Measurements from ENCODE around the gene ANGEL1. TPM values are rescaled to one million over a fixed set of nuclear protein-coding genes. Genes with fewer than 3 reads are reported as not detected.

Gene ANGEL1
- total RNA-seq, 1 donor from 2014 or later, result 22.6 TPM

DNA sequence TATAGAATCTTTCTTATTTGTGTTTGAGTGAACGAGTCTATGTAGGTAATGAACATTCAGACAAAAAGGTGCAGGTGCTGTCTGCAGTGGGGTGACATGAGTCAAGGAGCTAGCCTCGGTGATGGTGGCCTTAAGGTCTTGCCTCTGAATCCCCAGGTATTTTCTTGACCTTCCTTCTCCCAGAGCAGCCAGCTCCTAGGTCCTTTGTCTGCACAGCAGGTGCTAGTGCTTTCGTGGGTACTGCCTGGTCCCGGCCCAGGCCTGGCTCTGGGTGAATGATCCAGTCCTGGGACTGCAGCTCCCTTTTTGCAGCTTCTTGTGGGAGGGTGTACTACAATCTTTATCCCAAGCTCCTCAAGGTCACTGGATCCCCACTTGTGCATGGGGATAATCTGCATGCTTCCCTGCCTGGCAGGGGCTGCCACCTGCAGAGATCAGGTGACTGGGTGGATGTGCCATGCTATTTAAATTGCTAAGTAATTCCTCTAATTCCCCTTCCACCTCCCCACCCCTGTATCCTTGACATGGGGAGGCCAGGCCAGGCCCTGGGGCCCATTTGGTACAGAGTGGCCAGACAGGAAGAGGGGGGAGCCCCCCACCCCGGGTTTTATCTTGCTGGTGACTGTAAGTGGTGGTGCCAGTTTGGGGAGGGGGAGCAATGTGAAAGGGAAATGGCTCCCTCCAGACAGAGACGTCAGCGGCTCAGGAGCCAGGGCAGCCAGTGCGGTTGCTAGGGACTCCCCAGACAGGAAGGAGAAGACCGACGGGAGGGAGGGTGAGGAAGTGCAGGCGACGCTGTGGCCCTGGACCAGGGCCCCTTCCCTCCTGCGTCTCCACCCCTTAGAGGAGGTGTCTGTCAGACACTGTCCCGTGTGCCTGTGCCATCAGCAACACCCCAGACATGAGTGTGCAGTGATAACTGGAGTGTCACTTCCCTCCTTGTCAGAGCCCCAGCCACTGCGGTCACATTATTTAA lies 44.7 kb downstream of the ANGEL1 start:
- DNase-seq (ENCODE audit: low spot score), result peak; percentile 63
- Mint-ChIP-seq H3K4me1 (ENCODE audit: unreplicated experiment) (peaks cover 66% of the 10 kb centered on the region), H3K4me3 (ENCODE audit: unreplicated experiment) (no peak overlapping the region), H3K27me3 (ENCODE audit: unreplicated experiment) (peaks cover 10% of the 10 kb centered on the region), H3K27ac (ENCODE audit: unreplicated experiment) (peak overlapping the region; percentile 84), H3K36me3 (ENCODE audit: low read depth, unreplicated experiment) (peaks cover 36% of the 10 kb centered on the region), H3K9me3 (ENCODE audit: unreplicated experiment) (no peaks in the 10 kb centered on the region)
- TF ChIP-seq, protein P1, sequence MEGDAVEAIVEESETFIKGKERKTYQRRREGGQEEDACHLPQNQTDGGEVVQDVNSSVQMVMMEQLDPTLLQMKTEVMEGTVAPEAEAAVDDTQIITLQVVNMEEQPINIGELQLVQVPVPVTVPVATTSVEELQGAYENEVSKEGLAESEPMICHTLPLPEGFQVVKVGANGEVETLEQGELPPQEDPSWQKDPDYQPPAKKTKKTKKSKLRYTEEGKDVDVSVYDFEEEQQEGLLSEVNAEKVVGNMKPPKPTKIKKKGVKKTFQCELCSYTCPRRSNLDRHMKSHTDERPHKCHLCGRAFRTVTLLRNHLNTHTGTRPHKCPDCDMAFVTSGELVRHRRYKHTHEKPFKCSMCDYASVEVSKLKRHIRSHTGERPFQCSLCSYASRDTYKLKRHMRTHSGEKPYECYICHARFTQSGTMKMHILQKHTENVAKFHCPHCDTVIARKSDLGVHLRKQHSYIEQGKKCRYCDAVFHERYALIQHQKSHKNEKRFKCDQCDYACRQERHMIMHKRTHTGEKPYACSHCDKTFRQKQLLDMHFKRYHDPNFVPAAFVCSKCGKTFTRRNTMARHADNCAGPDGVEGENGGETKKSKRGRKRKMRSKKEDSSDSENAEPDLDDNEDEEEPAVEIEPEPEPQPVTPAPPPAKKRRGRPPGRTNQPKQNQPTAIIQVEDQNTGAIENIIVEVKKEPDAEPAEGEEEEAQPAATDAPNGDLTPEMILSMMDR (IDR thresholded peaks at IDR 0.05; ENCODE audit: unreplicated experiment), result no peak

DNA sequence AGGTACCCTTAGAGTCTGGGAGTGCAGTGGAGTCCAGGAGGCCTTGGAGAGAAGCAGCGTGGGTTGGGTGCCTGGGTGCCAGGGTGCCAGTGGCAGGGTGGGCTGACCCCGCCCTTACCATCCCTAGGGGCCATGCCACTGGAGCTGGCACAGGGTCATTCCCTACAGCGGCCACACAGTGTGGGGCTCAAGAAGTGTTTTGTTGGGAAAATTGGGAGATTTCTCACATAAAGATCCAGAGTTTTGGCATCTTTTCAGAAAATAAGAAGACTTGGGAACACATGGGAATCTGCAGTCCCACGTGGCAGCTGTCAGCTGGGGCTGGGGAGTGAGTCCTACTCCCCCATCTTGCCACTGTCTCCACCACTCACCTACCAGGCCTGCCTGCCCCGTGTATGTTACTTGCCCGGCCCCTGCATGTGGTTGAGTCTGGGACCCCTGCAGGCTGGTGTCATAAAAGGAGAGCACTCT lies 47.2 kb downstream of the ANGEL1 start:
- TF ChIP-seq, protein P1 (IDR thresholded peaks at IDR 0.05; ENCODE audit: unreplicated experiment), result no peak
- no peaks in the 10 kb centered on the region for H3K9me3 Mint-ChIP-seq (ENCODE audit: unreplicated experiment)
- H3K27ac Mint-ChIP-seq (ENCODE audit: unreplicated experiment), result no peak overlapping the region
- H3K36me3 Mint-ChIP-seq (ENCODE audit: low read depth, unreplicated experiment), result peaks cover 32% of the 10 kb centered on the region
- peaks cover 16% of the 10 kb centered on the region for H3K27me3 Mint-ChIP-seq (ENCODE audit: unreplicated experiment)
- DNase-seq (ENCODE audit: low spot score), result no peak
- peak overlapping the region; percentile 63 for H3K4me3 Mint-ChIP-seq (ENCODE audit: unreplicated experiment)
- peaks cover 61% of the 10 kb centered on the region for H3K4me1 Mint-ChIP-seq (ENCODE audit: unreplicated experiment)

DNA sequence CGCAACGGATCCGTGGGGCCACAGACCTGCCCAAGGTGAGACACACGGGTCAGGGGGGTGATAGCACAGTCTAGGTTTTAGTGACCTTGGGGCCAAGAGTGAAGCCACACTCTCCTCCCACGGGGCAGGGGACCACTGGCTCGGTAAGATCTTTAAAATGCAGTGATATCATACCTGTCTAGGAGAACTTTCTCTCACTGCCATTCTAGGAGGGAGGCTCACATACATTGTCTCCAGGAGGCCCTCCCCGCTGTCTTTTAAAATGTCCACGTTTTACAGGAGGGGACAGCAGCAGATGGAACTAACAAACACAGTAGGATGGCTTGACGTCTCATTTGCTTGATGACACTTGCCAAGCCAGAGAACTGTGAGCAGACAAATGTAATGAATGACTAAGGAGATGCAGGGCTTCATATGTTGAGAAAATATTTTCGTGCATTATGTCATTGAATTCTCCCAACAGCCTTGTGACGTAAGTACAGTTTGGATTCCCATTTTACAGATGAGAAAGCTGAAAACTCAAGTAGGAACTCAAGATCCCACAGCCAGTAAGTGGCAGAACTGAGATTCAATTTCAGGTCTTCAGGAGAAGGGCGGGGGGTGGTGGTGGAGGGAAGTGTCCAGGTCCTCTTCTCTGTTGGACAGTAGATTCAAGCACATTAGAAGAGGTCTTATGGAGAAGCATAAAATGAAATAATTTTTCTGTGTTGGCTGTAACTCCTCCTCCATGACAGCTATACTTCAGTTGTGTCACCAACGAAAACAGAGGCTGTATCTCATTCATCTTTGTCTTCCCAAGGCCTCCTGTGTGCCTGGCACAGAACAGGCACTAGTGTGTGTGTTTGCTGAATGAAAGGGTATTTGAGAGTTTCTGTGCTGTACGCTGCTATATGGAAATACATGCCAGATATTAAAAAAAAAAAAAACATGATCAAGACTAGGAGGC lies 49.3 kb downstream of the ANGEL1 start:
- peaks cover 16% of the 10 kb centered on the region for H3K27me3 Mint-ChIP-seq (ENCODE audit: unreplicated experiment)
- DNase-seq (ENCODE audit: low spot score), result no peak
- peak overlapping the region; percentile 97 for H3K4me3 Mint-ChIP-seq (ENCODE audit: unreplicated experiment)
- no peak overlapping the region for H3K27ac Mint-ChIP-seq (ENCODE audit: unreplicated experiment)
- H3K36me3 Mint-ChIP-seq (ENCODE audit: low read depth, unreplicated experiment), result peaks cover 22% of the 10 kb centered on the region
- TF ChIP-seq, protein P1 (IDR thresholded peaks at IDR 0.05; ENCODE audit: unreplicated experiment), result no peak
- H3K4me1 Mint-ChIP-seq (ENCODE audit: unreplicated experiment), result peaks cover 57% of the 10 kb centered on the region
- H3K9me3 Mint-ChIP-seq (ENCODE audit: unreplicated experiment), result no peaks in the 10 kb centered on the region

DNA sequence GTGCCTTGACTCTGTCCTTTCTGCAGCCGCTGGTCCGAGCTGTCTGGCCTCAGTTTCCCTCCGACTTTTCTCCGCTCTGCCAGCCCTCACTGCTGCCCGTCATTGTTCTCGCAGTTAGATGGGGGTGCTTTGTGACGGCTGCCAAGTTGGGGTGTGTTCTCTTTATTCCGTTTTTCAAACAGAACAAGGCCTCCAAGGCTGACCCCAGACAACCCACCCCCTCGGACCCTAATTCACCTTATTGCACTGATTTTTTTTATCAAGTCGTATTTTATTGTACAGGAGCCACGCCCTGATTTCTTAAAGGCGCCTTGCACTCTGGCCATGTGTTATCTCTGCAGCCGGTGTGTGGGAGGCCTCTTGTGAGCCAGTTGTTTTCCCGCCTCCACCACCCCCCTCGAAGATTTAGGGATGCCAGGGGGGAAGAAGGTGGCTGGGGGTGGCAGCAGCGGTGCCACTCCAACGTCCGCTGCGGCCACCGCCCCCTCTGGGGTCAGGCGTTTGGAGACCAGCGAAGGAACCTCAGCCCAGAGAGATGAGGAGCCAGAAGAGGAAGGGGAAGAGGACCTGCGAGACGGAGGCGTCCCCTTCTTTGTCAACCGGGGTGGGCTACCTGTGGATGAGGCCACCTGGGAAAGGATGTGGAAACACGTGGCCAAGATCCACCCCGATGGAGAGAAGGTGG lies 50.1 kb downstream of the ANGEL1 start:
- no peak for DNase-seq (ENCODE audit: low spot score)
- Mint-ChIP-seq H3K27ac (ENCODE audit: unreplicated experiment) (peak overlapping the region; percentile 48), H3K27me3 (ENCODE audit: unreplicated experiment) (peaks cover 15% of the 10 kb centered on the region)

More for the DNA sequence above, 50.1 kb downstream of the ANGEL1 start:
- Mint-ChIP-seq H3K4me3 (ENCODE audit: unreplicated experiment) (peak overlapping the region; percentile 97), H3K4me1 (ENCODE audit: unreplicated experiment) (peaks cover 56% of the 10 kb centered on the region), H3K36me3 (ENCODE audit: low read depth, unreplicated experiment) (peaks cover 22% of the 10 kb centered on the region), H3K9me3 (ENCODE audit: unreplicated experiment) (no peaks in the 10 kb centered on the region)
- TF ChIP-seq, protein P1 (IDR thresholded peaks at IDR 0.05; ENCODE audit: unreplicated experiment), result no peak
